ENCODE measurements around the gene ADM5.

The ADM5 gene

DNA sequence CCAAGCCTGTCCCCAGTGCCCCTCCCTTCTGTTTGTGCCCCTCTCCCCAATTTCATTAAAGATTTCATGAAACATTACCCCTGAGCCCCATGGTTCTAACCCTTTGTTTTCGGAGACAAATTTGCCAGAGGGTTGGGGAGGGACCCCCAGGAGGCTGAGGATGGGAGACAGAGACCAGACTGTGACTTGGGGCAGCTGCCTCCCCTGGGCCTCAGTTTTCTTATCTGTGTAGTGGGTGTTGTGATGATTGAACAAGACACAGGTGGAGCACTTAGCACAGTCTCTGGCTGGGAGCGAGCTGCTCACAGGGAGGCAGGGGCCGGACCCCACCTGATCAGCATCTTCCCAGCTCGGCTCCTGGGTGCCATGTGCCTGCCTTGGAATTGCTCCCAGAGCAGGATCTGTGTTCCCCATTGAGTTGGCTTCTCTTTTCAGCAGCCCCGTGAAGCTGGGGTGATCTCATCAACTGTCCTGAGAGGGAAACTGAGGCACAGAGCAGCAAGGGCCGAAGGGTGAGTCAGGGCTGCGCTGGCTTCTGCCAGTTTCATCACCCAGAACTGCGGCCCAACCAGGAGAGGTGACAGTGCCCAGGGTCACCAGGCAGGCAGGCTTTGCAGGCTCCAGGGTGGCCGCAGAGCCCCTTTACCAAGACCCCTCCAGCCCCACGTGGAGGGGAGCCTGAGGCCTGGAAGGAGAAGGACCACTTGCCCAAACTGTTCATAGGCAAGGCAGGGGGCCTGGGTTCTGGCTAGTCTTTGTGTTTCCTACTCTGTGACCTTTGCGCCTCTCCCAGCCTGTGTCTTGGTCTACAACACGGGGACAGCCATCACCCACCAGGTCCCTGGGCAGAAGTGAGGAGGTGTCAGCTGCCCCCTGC is 30.6 kb upstream of the ADM5 start:
- DNase-seq (ENCODE audit: low read depth), result no peak

DNA sequence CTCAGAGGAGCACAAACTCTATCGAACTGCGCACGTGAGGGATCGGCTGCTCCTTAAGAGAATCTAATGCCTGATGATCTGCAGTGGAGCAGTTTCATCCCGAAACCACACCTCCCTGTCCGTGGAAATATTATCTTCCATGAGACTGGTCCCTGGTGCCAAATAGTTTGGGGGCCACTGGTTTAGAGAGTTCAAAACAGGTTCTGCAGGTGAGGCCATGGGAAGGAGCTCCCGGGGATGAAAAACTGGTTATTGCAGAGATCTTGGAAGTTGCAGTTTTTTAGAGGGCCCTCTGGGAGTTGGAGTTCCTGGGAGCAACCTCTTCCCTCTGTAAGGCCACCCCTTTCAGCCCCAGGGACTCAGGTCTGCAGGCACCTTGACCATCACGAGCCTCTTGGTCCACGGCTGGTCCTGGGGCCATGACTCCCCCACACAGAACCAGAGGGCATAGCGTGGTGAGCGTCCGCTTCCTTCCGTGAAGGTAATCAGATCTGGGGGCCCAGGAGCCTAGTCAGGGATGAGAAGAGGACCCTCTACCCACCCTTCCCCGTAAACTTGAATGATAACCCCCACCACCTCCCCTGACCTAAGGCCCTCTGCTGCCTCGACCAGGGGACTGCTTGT is 28.9 kb upstream of the ADM5 start:
- no peak for DNase-seq (ENCODE audit: low read depth)

DNA sequence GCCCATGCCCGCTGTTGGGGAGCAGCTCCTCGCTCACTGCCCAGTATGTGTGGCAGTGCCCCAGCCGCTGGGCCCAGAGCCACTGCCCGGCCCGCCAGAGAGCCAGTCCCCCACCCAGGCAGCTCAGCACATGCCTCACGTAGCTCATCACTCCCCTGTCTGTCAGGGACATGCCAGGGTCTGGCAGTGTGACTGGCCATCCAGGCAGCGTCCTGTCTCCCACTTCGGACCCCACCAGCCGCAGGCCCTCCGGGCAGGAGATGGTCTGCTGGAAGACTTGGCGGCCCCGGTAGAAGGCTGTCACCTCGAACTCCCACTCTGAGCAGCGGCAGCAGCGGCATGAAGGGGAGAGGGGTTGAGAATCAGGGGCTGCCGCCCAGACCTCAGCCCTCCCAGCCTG is 27.4 kb upstream of the ADM5 start:
- DNase-seq (ENCODE audit: low read depth), result no peak

DNA sequence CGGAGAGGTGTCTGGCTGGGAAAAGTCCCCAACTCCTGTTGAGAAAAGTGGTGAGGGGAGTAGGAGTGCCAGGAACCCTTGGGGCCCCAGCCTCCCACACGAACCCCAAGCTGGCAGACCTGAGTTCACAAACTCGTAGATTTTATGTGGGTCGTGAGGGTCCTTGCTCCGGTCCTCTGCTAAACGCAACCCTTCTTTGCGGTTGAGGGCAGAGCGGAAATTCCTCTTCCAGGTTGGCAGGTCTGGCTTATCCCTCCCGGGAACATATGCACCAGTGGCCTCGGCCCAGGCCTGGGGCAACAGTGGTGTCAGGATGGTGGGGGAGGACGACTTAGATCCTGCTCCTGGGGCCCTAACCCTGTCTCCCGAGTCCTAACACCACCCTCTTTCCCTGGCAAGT is 26.2 kb upstream of the ADM5 start:
- DNase-seq (ENCODE audit: low read depth), result no peak

DNA sequence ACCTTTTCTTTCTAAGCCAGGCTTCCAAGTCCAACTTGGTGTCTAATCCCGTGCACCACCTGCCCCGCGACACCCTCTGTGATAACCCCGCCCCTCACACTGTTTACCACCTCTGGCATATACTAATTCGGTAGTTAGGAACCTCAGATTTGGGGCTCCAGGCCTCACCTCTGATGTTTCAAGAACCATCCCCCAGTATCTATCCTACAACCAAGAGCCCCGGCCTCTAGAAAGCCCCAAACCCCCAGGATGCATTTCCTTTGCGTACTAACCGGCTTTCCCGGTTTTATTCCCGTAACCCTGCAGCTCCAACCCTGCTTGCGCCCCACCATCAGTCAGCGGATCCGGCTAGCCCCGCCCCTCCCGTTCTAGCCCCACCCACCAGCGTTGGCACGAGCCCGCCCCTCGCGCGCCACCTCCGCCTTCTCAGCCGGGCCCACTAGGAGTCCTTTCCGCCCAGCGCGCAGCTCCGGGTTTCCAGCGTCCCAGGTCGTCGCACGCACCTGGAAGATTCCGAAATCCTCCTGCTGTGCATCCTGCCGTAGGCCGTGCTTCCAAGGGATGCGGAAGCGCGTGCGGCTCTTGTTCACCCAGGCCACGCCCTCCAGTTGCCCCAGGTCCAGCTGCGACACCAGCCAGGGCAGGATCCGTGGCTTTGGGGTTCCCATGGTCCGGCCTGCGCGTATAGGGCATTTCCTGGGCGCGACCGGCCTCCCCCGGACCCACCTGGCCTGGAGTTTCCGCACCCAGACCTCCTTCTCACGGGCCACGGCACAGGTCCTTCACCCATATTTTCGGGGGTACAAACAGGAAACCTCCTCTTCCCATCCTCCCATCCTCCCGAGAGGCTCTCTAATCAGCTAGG is 25.0 kb upstream of the ADM5 start:
- DNase-seq (ENCODE audit: low read depth), result peak; percentile 91

DNA sequence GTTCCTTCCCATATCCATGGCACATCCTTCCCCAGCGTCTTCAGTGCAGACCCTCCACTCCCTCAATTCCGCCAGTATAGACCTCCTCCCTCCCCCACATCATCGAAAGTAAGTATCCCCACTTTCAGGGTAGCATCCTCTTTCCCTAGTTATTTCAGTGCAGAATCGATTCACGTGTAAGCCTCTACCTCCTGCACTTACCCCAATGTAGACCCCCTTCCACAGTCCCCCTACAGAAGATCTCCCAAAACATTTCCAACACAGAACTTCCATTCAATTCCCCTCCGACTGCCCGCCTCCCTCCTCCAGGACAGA is 24.4 kb upstream of the ADM5 start:
- no peak for DNase-seq (ENCODE audit: low read depth)

DNA sequence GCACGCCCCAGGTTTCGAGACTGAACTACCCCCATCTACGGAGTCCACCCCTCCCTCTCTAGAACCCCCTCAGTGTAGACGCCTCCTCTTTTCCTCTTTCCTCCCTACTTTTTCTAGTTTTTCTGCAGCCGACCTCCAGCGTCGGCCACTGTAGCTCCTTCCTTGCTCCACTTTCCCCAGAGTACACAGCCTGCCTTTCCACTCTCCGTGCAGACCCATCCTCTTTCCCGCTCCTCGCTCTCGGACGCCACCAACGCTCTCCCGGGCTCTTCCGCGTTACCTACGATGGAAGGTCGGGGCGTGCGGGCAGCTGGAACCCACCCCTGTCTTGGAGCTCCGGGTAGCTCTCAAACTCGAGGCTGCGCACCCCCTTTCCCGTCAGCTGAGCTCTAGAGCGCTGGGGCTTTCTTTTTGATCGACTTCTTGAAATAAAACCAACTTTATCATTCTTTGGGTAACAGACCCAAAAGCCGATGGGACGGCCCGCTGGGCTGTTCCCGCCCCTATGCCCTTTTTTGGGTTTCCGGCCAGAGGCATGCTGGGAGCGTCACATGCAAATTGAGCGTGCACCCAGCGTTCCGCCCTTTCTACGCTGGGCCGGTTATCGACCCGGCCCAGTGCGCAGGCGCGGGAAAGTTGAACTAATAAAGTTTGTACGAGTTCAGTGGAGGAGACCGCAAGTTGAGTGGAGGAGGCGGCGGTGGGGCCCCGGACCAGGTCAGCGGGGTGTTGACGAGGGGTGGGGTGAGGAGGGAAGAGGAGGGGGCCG is 23.9 kb upstream of the ADM5 start, which contains the start of the genes BCL2L12 and IRF3:
TSS of gene BCL2L12 (plus strand) at position 583 of the 769 bp plus-strand sequence. CDS start 760 bp downstream, outside the sequence.
TSS of gene IRF3 (minus strand) at position 507 of the 769 bp plus-strand sequence. CDS start 1,019 bp downstream, outside the sequence.
- peak; percentile 98 for DNase-seq (ENCODE audit: low read depth)

DNA sequence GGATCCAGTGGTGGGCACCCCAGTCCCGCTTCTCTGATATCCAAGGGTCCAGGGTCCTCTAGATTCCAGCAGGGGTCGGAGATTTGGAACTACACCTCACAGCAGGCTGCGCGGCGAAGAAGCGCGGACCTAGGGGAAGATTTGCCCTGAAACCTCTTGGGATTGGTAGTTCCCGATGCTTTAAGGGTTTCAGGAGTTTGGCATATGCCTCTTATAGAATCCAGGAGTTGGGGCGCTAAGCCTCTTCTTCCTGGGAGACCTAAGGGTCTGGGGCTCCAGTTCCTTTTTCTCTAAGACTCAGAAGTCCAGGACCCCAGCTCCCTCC is 23.3 kb upstream of the ADM5 start:
- no peak for DNase-seq (ENCODE audit: low read depth)

DNA sequence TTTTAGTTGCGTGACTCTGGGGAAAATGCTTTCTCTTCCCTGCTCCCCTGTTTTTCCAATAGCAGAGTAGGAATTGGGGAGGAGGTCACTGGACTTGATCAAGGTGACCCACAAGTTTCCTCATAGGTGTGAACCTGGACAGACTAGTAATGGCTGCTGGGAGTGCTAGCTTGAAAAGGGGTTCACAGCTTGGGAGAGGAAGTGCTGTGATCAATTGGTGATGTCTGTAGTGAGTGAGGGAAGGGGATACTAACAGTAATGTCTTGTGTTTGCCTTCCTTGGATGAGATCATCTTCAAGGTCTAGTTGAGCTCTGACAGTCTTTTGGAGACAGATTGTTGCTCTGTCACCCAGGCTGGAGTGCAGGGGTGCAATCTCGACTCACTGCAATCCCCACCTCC is 21.9 kb upstream of the ADM5 start:
- DNase-seq (ENCODE audit: low read depth), result no peak

DNA sequence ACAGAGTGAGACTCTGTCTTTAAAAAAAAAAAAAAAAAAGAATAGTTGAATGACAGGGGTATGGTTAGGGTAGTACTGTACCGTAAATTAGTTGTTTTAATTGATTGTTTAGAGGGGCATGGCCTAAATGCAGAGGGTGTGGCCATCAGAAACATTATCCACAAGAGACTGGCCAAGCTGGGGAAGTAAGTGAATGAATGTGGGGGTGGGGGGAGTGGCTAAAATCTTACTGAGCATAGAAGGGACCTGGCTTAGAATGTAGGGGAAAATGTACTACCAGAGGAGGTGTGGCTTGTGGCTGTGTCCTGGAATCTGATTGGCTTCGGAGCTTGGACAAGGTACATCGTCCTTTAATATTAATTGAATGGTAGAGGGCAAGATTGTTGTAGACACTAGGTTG is 19.9 kb upstream of the ADM5 start:
- no peak for DNase-seq (ENCODE audit: low read depth)

DNA sequence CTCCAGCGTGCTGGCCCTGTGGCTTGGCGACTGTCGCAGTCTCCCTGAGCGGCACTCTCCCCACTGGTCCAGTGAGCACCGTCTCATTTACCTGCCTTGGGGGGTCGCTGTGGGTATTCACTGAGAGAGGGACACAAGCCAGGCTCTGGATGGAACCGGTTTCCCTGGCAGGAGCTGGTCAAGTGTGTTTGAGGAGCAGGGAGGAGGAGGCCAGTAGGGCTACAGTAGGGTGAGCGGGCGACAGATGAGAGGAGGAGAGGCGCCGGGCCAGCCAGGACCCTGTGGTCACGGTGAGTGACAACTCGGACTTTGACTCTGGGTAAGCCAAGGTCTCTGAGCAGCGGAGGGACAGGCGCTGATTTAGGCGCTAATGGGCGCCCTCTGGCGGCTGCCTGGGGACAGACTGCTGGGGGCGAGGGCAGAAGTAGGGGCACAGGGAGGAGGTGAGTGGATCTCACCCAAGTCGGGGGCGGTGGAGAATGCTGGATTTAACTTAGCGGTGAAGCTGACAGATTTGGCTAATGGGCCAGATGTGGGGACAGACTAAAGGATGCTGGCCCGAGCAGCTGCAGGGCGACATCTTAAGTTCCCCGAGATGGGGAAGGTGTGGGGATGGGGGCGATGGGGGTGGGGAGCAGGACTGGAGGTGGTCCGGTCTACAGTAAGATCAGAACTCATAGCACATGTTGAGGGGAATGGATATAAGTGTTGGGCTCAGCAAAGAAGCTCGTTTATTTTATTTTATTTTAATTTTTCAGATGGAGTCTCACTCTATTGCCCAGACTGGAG is 17.1 kb upstream of the ADM5 start:
- DNase-seq (ENCODE audit: low read depth), result peak; percentile 64

DNA sequence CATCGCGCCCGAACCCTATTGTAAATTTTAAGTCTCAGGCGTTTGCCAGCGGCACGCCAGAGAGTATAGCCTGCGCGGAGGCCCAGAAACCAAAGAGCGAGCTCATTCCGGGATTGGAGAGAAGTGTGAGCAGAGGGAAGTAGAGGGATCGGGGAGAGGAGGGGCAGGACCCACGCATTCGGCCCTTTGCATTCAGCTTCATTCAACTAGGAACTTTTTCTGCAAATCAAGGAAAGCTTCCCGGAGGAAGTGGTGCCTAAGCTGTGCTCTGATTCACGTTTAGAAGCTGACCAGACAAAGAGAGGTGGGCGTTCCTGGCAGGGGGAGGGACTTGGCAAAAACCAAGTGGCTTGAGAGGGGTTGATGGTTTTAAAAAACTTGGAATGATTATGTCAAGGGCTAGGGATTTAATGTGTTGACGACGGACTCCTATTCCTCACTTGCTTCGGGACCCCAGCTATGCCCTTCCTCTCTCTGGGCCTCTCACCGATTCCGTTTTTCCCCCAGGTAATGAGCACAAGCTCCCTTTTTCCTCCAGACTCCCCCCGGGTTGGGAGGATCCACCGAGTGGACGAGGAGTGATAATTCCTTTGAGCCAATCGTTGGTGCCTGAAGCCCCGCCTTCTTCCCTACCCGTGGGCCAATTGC is 13.1 kb upstream of the ADM5 start:
- no peak for DNase-seq (ENCODE audit: low read depth)

DNA sequence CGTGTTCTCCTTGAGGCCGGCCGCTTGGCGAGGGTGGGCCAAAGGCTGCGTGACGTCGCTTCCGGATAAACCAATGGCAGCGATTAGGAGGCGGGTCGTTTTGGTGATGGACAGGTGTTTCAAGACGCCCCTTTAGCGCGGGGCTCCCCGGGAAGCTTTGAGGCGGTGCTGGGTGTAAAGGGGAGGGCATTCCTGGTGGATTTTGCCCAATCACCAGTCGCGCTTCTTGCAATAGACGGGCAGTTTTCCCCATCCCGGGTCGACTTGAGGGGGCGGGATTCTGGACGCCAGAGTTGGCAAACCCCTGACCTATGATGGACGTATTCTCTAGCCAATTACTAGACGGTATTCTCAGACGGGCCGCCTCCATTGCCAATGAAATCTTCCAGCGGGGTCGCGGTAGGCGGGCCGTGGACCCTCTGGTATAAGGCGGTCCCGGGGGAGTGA is 12.6 kb upstream of the ADM5 start:
- peak; percentile 94 for DNase-seq (ENCODE audit: low read depth)

DNA sequence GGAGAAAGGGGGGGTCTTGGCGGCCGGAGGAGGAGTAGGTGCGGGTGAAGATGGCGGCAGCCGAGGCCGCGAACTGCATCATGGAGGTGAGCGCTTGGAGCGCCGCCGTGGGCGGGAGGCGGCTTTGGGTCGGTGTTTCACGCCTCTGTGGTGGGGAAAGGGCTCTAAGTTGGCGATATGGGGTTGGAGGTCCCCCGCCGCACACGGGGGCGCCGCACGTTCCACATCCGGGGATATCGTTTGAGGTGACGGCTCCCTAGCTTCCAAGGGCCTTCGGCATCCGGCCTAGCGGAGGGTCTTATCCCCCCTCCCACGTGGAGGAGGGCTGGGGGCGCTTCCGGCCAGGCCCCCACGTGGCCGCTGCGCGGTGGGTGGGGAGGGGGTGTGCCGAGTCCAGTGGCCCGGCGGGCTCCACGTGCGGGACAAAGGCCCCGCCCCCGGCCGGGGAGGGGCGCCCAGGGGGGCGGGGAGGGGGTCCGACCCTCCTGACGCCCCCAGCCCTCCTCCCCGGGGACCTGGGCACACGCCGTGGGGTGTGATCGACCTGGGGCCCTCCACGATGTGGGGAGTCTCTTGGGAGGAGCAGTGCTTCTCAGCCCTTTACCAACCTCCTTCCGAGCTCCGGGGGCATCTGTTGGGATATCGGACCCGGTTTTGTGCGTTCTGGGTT is 12.0 kb upstream of the ADM5 start, which contains the start of gene PRMT1:
TSS of gene PRMT1 (plus strand) at position 41 of the 670 bp plus-strand sequence. CDS start at position 51, 10 bp downstream.
- no peak for DNase-seq (ENCODE audit: low read depth)

DNA sequence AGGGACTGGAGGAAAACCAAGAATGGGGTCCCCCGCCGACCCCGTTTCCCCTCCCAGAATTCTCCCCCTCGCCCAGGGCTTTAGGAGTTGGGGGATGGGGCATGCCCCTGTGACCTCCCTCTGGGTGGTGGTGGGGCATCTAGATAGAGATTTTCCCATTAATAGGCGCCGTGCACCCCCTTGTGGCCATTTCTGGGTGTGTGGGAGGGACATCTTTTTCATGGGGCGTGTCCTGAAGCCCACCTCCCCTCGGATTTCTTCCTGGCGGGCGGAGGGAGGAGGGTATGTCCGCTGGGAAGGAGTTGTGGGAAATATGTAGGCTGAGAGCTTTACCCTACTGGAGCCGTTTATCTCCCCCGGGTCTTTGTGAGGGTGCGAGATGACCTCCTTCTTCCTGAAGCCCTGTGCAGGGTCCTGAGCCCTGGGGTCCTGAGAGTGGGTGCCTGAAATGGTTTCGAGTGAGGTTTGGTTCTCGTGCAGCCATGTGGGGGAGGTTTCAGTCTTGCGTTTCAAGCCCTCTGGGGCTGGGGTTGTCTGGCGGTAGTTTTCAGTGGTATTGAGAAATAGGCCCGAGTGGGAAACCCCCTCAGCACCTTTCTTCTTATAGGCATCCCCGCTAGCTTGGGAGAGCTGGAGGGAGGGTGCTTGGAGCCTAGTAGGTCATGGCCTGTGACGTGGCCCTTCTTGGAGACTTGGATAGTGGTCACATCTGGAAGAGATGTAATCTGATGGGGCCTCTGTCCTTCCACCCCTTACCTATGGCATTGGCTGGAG is 11.3 kb upstream of the ADM5 start:
- peak; percentile 62 for DNase-seq (ENCODE audit: low read depth)

DNA sequence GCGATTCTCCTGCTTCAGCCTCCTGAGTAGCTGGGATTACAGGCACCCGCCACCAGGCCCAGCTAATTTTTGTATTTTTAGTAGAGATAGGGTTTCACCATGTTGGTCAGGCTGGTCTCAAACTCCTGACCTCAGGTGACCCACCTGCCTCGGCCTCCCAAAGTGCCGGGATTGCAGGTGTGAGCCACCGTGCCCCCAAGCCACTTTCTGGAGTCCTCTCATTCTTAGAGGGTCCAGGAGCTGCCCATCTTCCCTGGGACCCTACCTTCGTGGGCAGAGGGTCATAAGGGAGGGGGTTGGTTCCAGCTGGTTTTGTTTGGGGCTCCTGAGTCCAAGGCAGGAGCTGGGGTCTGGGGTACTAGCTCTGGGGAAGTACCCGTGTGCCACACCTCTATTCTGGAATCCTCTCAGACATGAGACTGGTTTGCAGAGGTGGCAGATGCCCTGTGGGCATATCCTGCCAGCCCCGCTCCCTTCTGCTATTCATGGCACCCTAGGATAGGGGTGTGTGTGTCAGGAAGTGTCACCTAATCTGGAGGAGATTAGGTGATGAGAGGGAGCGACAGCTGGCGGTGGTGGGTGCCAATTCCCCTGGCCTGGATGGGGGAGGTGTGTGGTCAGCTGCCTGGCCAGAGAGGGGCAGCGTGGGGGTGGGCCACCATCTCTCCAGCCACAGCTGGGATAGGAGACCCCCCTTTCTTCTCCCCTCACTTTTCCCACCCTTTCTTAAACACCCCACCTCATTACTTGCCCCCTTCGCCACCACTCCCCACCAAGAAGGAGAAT is 10.2 kb upstream of the ADM5 start:
- DNase-seq (ENCODE audit: low read depth), result no peak

DNA sequence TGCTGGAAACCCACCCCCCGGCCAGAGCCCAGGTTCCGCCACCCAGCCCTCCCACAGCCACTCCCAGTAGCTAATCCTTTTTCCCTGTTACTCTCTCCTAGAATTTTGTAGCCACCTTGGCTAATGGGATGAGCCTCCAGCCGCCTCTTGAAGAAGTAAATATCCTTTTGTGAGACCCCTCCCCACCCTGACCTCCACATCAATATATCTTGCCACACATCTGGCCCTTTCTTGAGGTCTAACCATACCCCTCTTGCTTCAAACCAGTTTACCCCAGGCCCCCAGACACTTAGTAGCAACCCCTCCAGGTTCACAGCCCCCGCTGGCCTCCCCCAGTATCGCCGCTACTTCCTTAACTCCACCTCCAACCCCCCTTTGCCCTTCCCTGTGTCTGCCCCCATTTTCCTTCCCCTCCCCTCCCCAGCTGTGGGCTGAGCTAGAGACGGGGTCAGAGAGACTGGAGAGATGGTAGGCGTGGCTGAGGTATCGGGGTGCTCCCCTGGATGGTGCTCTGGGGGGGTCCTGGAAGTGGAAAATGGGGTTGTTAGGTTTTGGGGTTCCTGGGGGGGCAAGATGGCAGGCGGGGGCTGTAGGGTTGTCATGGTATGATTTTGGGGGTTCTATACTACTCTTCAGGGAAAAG is 9.5 kb upstream of the ADM5 start:
- no peak for DNase-seq (ENCODE audit: low read depth)
